GM12878 (cell line): Measurements from ENCODE around the gene RASGRP3.

Experiments used
- EGR1 ChIP-seq, 2 experiments: IDR thresholded peaks; 1 replicate in 1 of 2; 2 replicates in 1 of 2; pipeline ENCODE4 v1.6.1; 2011 to 2012; ENCODE audit warnings: low read depth in 2 of 2, low read length in 2 of 2, borderline replicate concordance in 1 of 2, mild to moderate bottlenecking in 1 of 2, moderate library complexity in 1 of 2
- POLR2AphosphoS5 ChIP-seq: IDR thresholded peaks from 2 replicates; pipeline ENCODE4 v1.6.1; 2011; ENCODE audit warnings: mild to moderate bottlenecking, low read length, inconsistent platforms
- SMAD5 ChIP-seq: IDR thresholded peaks from 2 replicates; pipeline ENCODE4 v1.6.1; 2016; ENCODE audit warnings: antibody characterized with exemption, low read depth

DNA sequence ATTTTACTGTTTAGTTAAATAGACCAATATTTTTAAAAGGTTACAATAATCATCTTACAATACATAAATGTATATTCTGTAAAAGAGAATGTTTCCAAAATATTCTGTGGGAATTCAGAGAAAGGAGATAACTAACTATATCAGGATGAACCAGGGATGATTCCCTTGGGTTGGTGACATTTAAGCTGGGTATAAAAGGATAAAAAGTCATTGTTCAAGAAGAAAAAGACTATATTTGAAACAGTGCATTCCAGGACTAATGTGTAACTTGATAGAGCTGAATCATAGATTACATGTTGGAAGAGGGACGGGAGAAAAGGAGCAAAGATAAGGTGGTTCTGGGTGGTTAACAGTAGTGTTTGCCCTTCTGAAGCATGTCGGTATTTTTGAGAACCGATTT, 10.1 kb downstream of the RASGRP3 start:
- no peak for TF ChIP-seq SMAD5
- no peak for TF ChIP-seq POLR2AphosphoS5
- TF ChIP-seq EGR1 (IDR thresholded peaks at IDR 0.05; ENCODE audit: borderline replicate concordance in 1 of 2, low read depth in 2 of 2, low read length in 2 of 2): no peak
